GM20000 (cell line): ENCODE data around the gene FST.

ENCODE experiments used
- DNase-seq: peaks from one replicate; pipeline ENCODE4 v3.0.0; 2012; ENCODE audit warnings: low spot score
- CTCF ChIP-seq: IDR thresholded peaks from 2 replicates; pipeline ENCODE4 v1.5.1; 2012; ENCODE audit warnings: mild to moderate bottlenecking, control low read depth; ENCODE audit errors: extremely low read depth, missing control alignments

Gene FST

GRCh38 chr5:53456366-53456765 lies 24.1 kb upstream of the FST start:
- TF ChIP-seq CTCF = no peak
- DNase-seq = no peak

GRCh38 chr5:53463909-53464621 lies 16.4 kb upstream of the FST start:
- no peak for DNase-seq
- TF ChIP-seq CTCF = no peak

- no peak for TF ChIP-seq CTCF
- no peak for DNase-seq
Observed at GRCh38 chr5:53464722-53465121, 15.7 kb upstream of the FST start.

- no peak for TF ChIP-seq CTCF
- DNase-seq = no peak
Observed at GRCh38 chr5:53469946-53470687, 10.3 kb upstream of the FST start.

- no peak for DNase-seq
- TF ChIP-seq CTCF = no peak
Observed at GRCh38 chr5:53472279-53472678, 8.2 kb upstream of the FST start.

- DNase-seq = no peak
- TF ChIP-seq CTCF = no peak
Observed at GRCh38 chr5:53472720-53473510, 7.5 kb upstream of the FST start.

- DNase-seq = no peak
- TF ChIP-seq CTCF = no peak
Observed at GRCh38 chr5:53473633-53474032, 6.8 kb upstream of the FST start.
